H1 (cell line): ENCODE measurements around the gene PPP1R9A. TPM values are rescaled to one million over a fixed set of nuclear protein-coding genes. Genes with fewer than 3 reads are reported as not detected.

Source experiments
- CTCF ChIA-PET: fragments of 300-600 bp; sonication (Branson Sonifier 250); formaldehyde crosslinking; loops from one replicate; lab custom pipeline; 2021; ENCODE audit not compliant: partially characterized antibody; lab: Charles Lee
- POLR2A ChIA-PET: fragments of 300-600 bp; sonication (Branson Sonifier 250); formaldehyde crosslinking; loops from one replicate; lab custom pipeline; 2021; ENCODE audit warnings: inconsistent platforms; ENCODE audit not compliant: partially characterized antibody; lab: Charles Lee
- DNase-seq, 2 experiments: peaks; one replicate each; pipeline versions ENCODE4 v3.0.0 to v3.0.0-alpha.2; 2010 to 2022; ENCODE audit warnings: low spot score in 2 of 2, low read depth in 1 of 2, mixed read lengths in 1 of 2
- FAIRE-seq: peaks from 2 replicates; lab custom pipeline; 2011; peaks lifted over from hg19 to GRCh38; lab: Jason Lieb, UNC
- H2AFZ ChIP-seq: 2 replicates; pipeline ENCODE4 v1.8.1; 2012; ENCODE audit warnings: low read length, inconsistent platforms
- H2AK5ac ChIP-seq: 2 replicates; pipeline ENCODE4 v1.6.1; 2013; ENCODE audit warnings: low read depth, low read length
- H2BK120ac ChIP-seq: replicated peaks from 2 replicates; pipeline ENCODE3; 2013; ENCODE audit warnings: low read depth, low read length, inconsistent platforms
- H2BK12ac ChIP-seq: 2 replicates; pipeline ENCODE4 v1.6.1; 2013; ENCODE audit warnings: low read depth, low read length
- H2BK15ac ChIP-seq: 2 replicates; pipeline ENCODE4 v1.6.1; 2013; ENCODE audit warnings: low read length
- H2BK20ac ChIP-seq: 2 replicates; pipeline ENCODE4 v1.6.1; 2013; ENCODE audit warnings: low read length
- H2BK5ac ChIP-seq: 2 replicates; pipeline ENCODE4 v1.6.1; 2013; ENCODE audit warnings: low read depth, low read length
- H3K14ac ChIP-seq: 2 replicates; pipeline ENCODE4 v1.6.1; 2013; ENCODE audit warnings: inconsistent platforms; ENCODE audit not compliant: insufficient read length
- H3K18ac ChIP-seq: 2 replicates; pipeline ENCODE4 v1.6.1; 2013; ENCODE audit warnings: low read length; ENCODE audit errors: extremely low read depth
- H3K23ac ChIP-seq: 2 replicates; pipeline ENCODE4 v1.6.1; 2013; ENCODE audit warnings: inconsistent platforms; ENCODE audit not compliant: insufficient read length
- H3K23me2 ChIP-seq: 2 replicates; pipeline ENCODE4 v1.6.1; 2013; ENCODE audit warnings: low read depth, low read length
- H3K27ac ChIP-seq: 2 replicates; pipeline ENCODE4 v1.6.1; 2011; ENCODE audit warnings: low read depth, low read length, inconsistent platforms
- H3K27me3 ChIP-seq, 4 experiments: replicated peaks in 1 of 4; 1 replicate in 1 of 4; 2 replicates in 3 of 4; pipeline versions ENCODE4 v1.6.1 to v1.8.1; 2011 to 2013; ENCODE audit warnings: low read length in 3 of 4, mild to moderate bottlenecking in 3 of 4, inconsistent platforms in 2 of 4, mixed read lengths in 2 of 4, moderate library complexity in 1 of 4; ENCODE audit not compliant: control insufficient read depth in 3 of 4, insufficient read depth in 3 of 4; ENCODE audit errors: extremely low read depth in 1 of 4
- H3K36me3 ChIP-seq, 4 experiments: 2 replicates each; pipeline versions ENCODE4 v1.6.1 to v1.8.1; 2011 to 2013; ENCODE audit warnings: mild to moderate bottlenecking in 4 of 4, low read length in 3 of 4, moderate library complexity in 2 of 4, control low read depth in 1 of 4, inconsistent platforms in 1 of 4; ENCODE audit not compliant: insufficient read depth in 4 of 4, control insufficient read depth in 2 of 4
- H3K4ac ChIP-seq: replicated peaks from 2 replicates; pipeline ENCODE3; 2013; ENCODE audit warnings: low read length, low read depth, mixed read lengths, inconsistent platforms; ENCODE audit not compliant: insufficient read length
- H3K4me1 ChIP-seq, 4 experiments: replicated peaks in 1 of 4; 1 replicate in 1 of 4; 2 replicates in 3 of 4; pipeline versions ENCODE4 v1.6.1 to v1.8.1; 2011 to 2013; ENCODE audit warnings: low read length in 3 of 4, inconsistent platforms in 2 of 4, mixed read lengths in 1 of 4; ENCODE audit not compliant: insufficient read depth in 4 of 4, control insufficient read depth in 3 of 4
- H3K4me2 ChIP-seq, 2 experiments: 2 replicates each; pipeline versions ENCODE4 v1.6.1 to v1.8.1; 2011 to 2013; ENCODE audit warnings: low read depth in 2 of 2, low read length in 2 of 2, control low read depth in 1 of 2, inconsistent platforms in 1 of 2, mild to moderate bottlenecking in 1 of 2; ENCODE audit not compliant: insufficient read depth in 1 of 2
- H3K4me3 ChIP-seq, 4 experiments: fragments of 200-600, 300-600 bp in 1 of 4; sonication (generic), shearing (Covaris generic), sonication (Bioruptor Twin) in 1 of 4; 2 replicates each; pipeline versions ENCODE4 v1.5.1 to v1.8.1; 2011 to 2016; ENCODE audit warnings: low read length in 4 of 4, low read depth in 3 of 4, control low read depth in 2 of 4, inconsistent platforms in 2 of 4, mild to moderate bottlenecking in 2 of 4, mixed read lengths in 1 of 4, moderate library complexity in 1 of 4; ENCODE audit not compliant: insufficient read depth in 2 of 4; ENCODE audit errors: extremely low read depth in 1 of 4
- H3K56ac ChIP-seq: replicated peaks from 2 replicates; pipeline ENCODE3; 2013; ENCODE audit warnings: low read depth, mild to moderate bottlenecking, mixed read lengths, low read length, inconsistent platforms; ENCODE audit not compliant: insufficient read length
- H3K79me1 ChIP-seq: 2 replicates; pipeline ENCODE4 v1.6.1; 2013; ENCODE audit warnings: low read depth, low read length, control low read depth
- H3K79me2 ChIP-seq, 2 experiments: 2 replicates each; pipeline versions ENCODE4 v1.6.1 to v1.8.1; 2012 to 2013; ENCODE audit warnings: low read length in 2 of 2, mild to moderate bottlenecking in 2 of 2, inconsistent platforms in 1 of 2; ENCODE audit not compliant: insufficient read depth in 2 of 2, control insufficient read depth in 1 of 2
- H3K9ac ChIP-seq, 4 experiments: replicated peaks in 1 of 4; 1 replicate in 1 of 4; 2 replicates in 3 of 4; pipeline versions ENCODE4 v1.6.1 to v1.8.1; 2011 to 2013; ENCODE audit warnings: low read depth in 3 of 4, low read length in 3 of 4, control low read depth in 2 of 4, mild to moderate bottlenecking in 2 of 4, moderate library complexity in 2 of 4, inconsistent platforms in 1 of 4; ENCODE audit errors: extremely low read depth in 1 of 4
- H3K9me3 ChIP-seq, 2 experiments: 2 replicates each; pipeline versions ENCODE4 v1.6.1 to v1.8.1; 2012 to 2013; ENCODE audit warnings: mild to moderate bottlenecking in 2 of 2, moderate library complexity in 2 of 2, control low read depth in 1 of 2, inconsistent platforms in 1 of 2, low read depth in 1 of 2, low read length in 1 of 2, mixed read lengths in 1 of 2; ENCODE audit not compliant: insufficient read depth in 2 of 2
- H4K20me1 ChIP-seq, 2 experiments: replicated peaks in 1 of 2; 2 replicates each; pipeline versions ENCODE3 to v1.8.1; 2011 to 2013; ENCODE audit warnings: inconsistent platforms in 2 of 2, low read length in 2 of 2, mild to moderate bottlenecking in 1 of 2; ENCODE audit not compliant: insufficient read depth in 2 of 2, control insufficient read depth in 1 of 2
- H4K5ac ChIP-seq: 2 replicates; pipeline ENCODE4 v1.6.1; 2013; ENCODE audit warnings: low read length, low read depth, mixed read lengths, inconsistent platforms; ENCODE audit not compliant: insufficient read length
- H4K8ac ChIP-seq: 2 replicates; pipeline ENCODE4 v1.8.0; 2013; ENCODE audit warnings: mild to moderate bottlenecking, moderate library complexity, low read length, inconsistent platforms; ENCODE audit not compliant: insufficient read depth; ENCODE audit errors: extremely low read depth
- H4K91ac ChIP-seq: replicated peaks from 2 replicates; pipeline ENCODE3; 2013; ENCODE audit warnings: low read length, mixed read lengths, inconsistent platforms; ENCODE audit not compliant: insufficient read length
- CBX5 ChIP-seq: fragments of 300-800, 300-1000 bp; sonication (generic); IDR thresholded peaks from 2 replicates; pipeline ENCODE4 v1.7.1; 2016; ENCODE audit warnings: antibody characterized with exemption, low read length, low read depth
- CBX8 ChIP-seq: fragments of 300-800, 300-1000 bp; sonication (generic); IDR thresholded peaks from 2 replicates; pipeline ENCODE4 v1.7.1; 2016; ENCODE audit warnings: low read depth, low read length, borderline replicate concordance
- EGR1 ChIP-seq: IDR thresholded peaks from 2 replicates; pipeline ENCODE4 v1.6.1; 2011; ENCODE audit warnings: low read depth, low read length, borderline replicate concordance
- KDM4A ChIP-seq: IDR thresholded peaks from one replicate; pipeline ENCODE4 v1.7.1; 2012; ENCODE audit warnings: low read depth, mild to moderate bottlenecking, moderate library complexity, low read length, inconsistent platforms; ENCODE audit not compliant: severe bottlenecking
- RBBP5 ChIP-seq: IDR thresholded peaks from 2 replicates; pipeline ENCODE4 v1.7.1; 2012; ENCODE audit warnings: low read depth, mild to moderate bottlenecking, inconsistent platforms, low read length, moderate library complexity, borderline replicate concordance
- RFX5 ChIP-seq: IDR thresholded peaks from 2 replicates; pipeline ENCODE4 v1.6.1; 2011; ENCODE audit warnings: low read depth, low read length, improper control_type of control experiment, borderline replicate concordance
- SP4 ChIP-seq: IDR thresholded peaks from 2 replicates; pipeline ENCODE4 v1.6.1; 2012; ENCODE audit warnings: low read length, inconsistent platforms
- WGBS, 2 experiments: shearing (Covaris generic) in 1 of 2; methylation state at CpG; one replicate each; pipeline versions ENCODE4 v1.1.6 to v1.1.7; 2013 to 2015; ENCODE audit warnings: low lambda C conversion rate in 2 of 2, mixed read lengths in 2 of 2, inconsistent platforms in 1 of 2, low coverage in 1 of 2, missing lambda C conversion rate in 1 of 2; ENCODE audit not compliant: insufficient replicate concordance in 2 of 2, insufficient coverage in 1 of 2, insufficient read length in 1 of 2; ENCODE audit errors: extremely low coverage in 1 of 2, missing lambda C conversion rate in 1 of 2; 5-methylcytosine and 5-hydroxymethylcytosine counted together
- polyA plus RNA-seq, 7 experiments: library from polyadenylated mRNA; depleted of rRNA in 3 of 7; stranded (reverse) in 5 of 7; unstranded in 2 of 7; fragments of >200 nt in 5 of 7; fragments of 200-250 nt in 2 of 7; gene quantifications; 1 replicate in 5 of 7; 2 replicates in 1 of 7; 4 replicates in 1 of 7; pipeline versions ENCODE4 v1.2.1 to v1.2.3, GENCODE V29; 2011 to 2013; ENCODE audit warnings: missing spikeins in 2 of 7, mixed read lengths in 2 of 7
- total RNA-seq: library from RNA; stranded (reverse); fragmentation: NEBNext Ultra II Directional; extraction: Animal tissue kit (Norgen Biotek cat#: 25700); gene quantifications from 2 replicates; pipeline ENCODE4 v1.2.1, GENCODE V29; 2021

The PPP1R9A gene
- total and polyA plus RNA-seq, 2 of the 8 experiments (the other 6 are each of a cell fraction or from before 2014, with no cell fraction given) = 3.0 to 20.3 TPM

DNA sequence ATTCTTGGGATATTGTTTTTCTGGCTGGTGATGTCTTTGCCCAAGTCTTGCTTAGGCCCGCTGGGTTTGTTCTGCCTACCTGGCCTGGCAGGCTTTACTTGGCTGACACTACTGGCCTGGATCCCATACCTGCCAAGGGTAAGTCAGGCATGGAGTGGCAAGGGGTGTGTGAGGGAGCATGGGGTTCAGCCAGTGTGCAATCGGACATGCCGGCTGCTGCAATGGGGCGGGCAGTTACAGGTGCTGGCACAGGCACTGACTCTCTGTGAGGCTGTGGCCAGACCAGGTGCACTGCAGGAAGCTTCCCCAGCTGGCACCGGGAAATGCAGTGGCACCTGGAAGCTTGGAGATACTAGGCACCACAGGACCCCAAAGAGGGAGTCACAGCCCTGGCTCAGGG, 248.6 kb downstream of the PPP1R9A start:
- H4K5ac ChIP-seq = no peak overlapping the region
- no peak overlapping the region for H2BK5ac ChIP-seq
- H3K27ac ChIP-seq = no peak overlapping the region
- no peaks in the 10 kb centered on the region for H3K27me3 ChIP-seq
- ChIA-PET POLR2A (interaction anchor here (1.0 kb wide), 1 partner anchor 16 kb away, joined by 3 read pairs; no protein-coding TSS in a partner anchor), CTCF (no interaction called here)
- H3K23me2 ChIP-seq = no peaks in the 10 kb centered on the region
- no peaks in the 10 kb centered on the region for H3K9me3 ChIP-seq
- FAIRE-seq (no peak), DNase-seq (no peak)
- no peak overlapping the region for H3K4ac ChIP-seq
- H4K20me1 ChIP-seq = peaks cover 0 to 2% of the 10 kb centered on the region in 2 experiments
- H4K91ac ChIP-seq = no peak overlapping the region
- no peak overlapping the region for H3K23ac ChIP-seq
- H3K56ac ChIP-seq = no peak overlapping the region
- no peak overlapping the region for H3K9ac ChIP-seq
- H3K4me3 ChIP-seq = no peak overlapping the region
- H2BK15ac ChIP-seq = no peak overlapping the region
- WGBS, 2 experiments = 100% methylated on average over 5 of the region's 5 CpGs; no CpG with 5 or more reads in 1 of the 2 experiments
- H3K79me1 ChIP-seq = no peaks in the 10 kb centered on the region
- H2BK120ac ChIP-seq = no peak overlapping the region
- no peaks in the 10 kb centered on the region for H3K4me1 ChIP-seq
- H3K36me3 ChIP-seq = no peaks in the 10 kb centered on the region
- no peak overlapping the region for H3K4me2 ChIP-seq
- no peak overlapping the region for H3K18ac ChIP-seq
- no peak overlapping the region for H2AK5ac ChIP-seq
- H2AFZ ChIP-seq = no peak overlapping the region
- no peak overlapping the region for H4K8ac ChIP-seq
- no peak overlapping the region for H2BK12ac ChIP-seq
- H3K14ac ChIP-seq = no peak overlapping the region
- no peaks in the 10 kb centered on the region for H3K79me2 ChIP-seq
- TF ChIP-seq KDM4A = no peak
- TF ChIP-seq EGR1 = no peak
- TF ChIP-seq RFX5 = no peak
- TF ChIP-seq SP4 = no peak
- TF ChIP-seq CBX5 = no peak
- no peak for TF ChIP-seq RBBP5
- no peak for TF ChIP-seq CBX8
- no peak overlapping the region for H2BK20ac ChIP-seq
